Right ventricle myocardium inferior (tissue), 1 donor: ENCODE data around the gene NKD1. TPM values are rescaled to one million over a fixed set of nuclear protein-coding genes. Genes with fewer than 3 reads are reported as not detected.
"Not testable (repeated sequence)": the region's sequence is repeated elsewhere in the genome, so short reads cannot be mapped to it uniquely, and the experiment has no call there.

Source experiments
- ATAC-seq: fragments of 200-7000 bp; cut with Tn5 transposase; one replicate; pipeline ENCODE4 v1.9.1; 2020; ENCODE audit warnings: mild to moderate bottlenecking, moderate library complexity
- DNase-seq: peaks from one replicate; pipeline ENCODE4 v3.0.0; 2021; ENCODE audit errors: missing footprints
- intact Hi-C: fragments of 100-400 bp; cut with DNase I; formaldehyde crosslinking; loops from one replicate; pipeline ENCODE4 v1.11.0; 2022
- total RNA-seq: library from RNA; stranded (reverse); fragmentation: NEBNext Ultra II Directional; extraction: Animal tissue kit (Norgen Biotek cat#: 25700); gene quantifications from one replicate; pipeline ENCODE4 v1.2.1, GENCODE V29; 2021
- donor health status: DM: no; HTN: yes; CAD: no; lungs with severe emphysema.

The NKD1 gene
- total RNA-seq, 1 donor from 2014 or later, result 0.43 TPM

- no peak for ATAC-seq
- intact Hi-C loops, result no loop called here
- no peak for DNase-seq
Measured at GRCh38 chr16:50570354-50570753, 22.2 kb downstream of the NKD1 start.

DNA sequence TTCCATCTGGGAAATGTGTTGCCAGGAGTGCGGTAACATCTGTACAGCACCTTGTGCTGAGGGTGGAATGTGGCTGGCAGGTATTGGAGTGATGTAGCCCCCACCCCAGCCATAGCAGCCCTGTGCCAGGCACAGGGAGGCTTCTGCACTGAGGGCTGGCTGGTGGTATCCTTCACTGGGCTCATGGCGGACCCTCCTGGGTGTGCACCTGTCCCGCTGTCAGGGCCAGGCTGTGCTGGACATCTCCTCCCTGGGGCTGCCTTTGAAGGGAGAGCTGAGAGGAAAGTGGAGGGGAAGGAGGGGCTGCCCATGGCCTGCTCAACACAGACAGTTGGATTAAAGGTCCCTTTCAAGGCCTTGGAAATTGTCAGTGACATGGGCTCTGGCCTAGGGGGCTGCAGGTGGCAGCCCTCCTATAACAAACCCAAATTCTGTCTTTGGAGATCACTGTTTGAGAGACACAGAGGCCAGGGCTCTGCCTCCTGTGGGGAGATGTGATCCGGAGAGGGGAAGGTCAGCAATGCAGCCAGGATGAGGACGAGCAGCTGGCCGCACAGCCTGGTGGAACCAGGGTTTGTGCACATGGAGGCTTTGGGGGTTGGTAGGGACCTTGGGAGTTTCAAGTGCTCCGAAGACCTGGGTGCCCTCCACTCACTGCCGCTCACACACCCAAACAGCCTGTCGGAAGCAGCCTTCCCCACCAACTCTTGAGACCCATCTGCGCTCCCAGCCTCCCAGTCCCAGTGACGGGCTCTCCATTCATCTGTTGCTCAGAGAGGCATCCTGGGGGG lies 22.8 kb downstream of the NKD1 start:
- DNase-seq (no peak), ATAC-seq (no peak)
- intact Hi-C loops, result no loop called here

GRCh38 chr16:50571786-50572185 lies 23.6 kb downstream of the NKD1 start:
- ATAC-seq, result no peak
- intact Hi-C loops, result no loop called here
- no peak for DNase-seq

- intact Hi-C loops, result no loop called here
- DNase-seq (no peak), ATAC-seq (no peak)
Measured at GRCh38 chr16:50572700-50573099, 24.5 kb downstream of the NKD1 start.

- no peak for ATAC-seq
Measured at GRCh38 chr16:50573279-50573678, 25.1 kb downstream of the NKD1 start.

DNA sequence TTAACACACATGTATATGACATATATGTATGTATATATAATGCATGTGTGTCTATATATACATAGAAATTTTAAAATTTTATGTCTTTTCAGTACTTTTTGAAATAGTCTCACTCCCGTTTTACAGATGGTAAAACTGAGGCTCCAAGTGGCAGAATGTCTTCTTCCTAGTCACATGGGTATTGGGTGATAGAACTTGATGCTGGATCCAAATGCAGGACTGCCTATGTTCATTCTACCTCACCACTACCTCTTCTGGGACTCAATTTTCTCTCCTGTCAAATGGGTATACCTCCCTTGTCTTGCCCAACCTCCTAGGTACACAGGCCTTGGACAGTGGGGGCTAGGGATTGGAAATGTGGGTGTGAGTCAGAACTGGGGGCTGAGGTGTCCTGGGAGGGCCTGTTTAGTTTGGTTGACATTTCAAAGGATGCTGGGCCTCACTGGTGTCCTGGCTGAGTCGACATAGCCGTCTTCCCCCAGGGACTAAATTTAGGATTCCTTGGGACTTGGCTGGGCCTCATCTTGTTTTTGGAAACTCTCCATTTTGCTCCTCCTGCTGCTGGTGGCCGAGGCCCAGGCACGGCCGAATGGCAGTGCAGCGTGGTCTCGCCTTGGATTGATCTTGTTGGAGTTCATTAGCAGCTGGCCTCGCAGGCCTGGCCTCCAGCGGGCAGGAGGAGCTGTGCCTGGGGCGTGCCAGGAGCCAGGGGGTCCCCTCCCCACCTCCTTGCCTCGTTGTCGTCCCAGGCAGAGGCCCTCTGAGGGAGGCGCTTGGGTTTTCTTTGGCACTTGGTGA lies 25.9 kb downstream of the NKD1 start:
- intact Hi-C loops, result no loop called here
- DNase-seq (no peak), ATAC-seq (peak; percentile 52)

More at GRCh38 chr16:50573279-50573678, 25.1 kb downstream of the NKD1 start:
- intact Hi-C loops, result no loop called here
- no peak for DNase-seq

DNA sequence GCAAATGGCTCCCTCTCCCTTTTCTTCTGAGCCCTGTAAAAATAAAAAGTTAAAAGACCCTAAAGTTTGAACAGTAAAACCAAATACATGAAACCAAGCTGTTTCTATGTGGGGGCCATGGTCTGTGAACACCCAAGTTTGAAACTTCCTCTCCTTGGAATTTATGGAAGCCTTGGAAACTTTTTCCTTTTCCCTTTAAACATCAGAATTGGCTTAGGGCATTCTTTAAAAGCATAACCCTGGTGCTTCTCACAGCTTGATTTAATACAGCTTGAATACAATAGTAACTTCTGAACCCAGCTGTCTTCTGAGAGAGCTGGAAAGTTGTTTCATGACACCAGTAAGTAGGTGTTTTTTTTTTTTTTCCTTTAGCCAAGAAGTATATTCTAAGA lies 26.5 kb downstream of the NKD1 start:
- no peak for DNase-seq
- ATAC-seq, result no peak
- intact Hi-C loops, result no loop called here

GRCh38 chr16:50575743-50576142 lies 27.5 kb downstream of the NKD1 start:
- intact Hi-C loops, result no loop called here
- DNase-seq (no peak), ATAC-seq (no peak)

- DNase-seq, result no peak
- intact Hi-C loops, result no loop called here
- ATAC-seq, result no peak
Measured at GRCh38 chr16:50576403-50577113, 28.4 kb downstream of the NKD1 start.

DNA sequence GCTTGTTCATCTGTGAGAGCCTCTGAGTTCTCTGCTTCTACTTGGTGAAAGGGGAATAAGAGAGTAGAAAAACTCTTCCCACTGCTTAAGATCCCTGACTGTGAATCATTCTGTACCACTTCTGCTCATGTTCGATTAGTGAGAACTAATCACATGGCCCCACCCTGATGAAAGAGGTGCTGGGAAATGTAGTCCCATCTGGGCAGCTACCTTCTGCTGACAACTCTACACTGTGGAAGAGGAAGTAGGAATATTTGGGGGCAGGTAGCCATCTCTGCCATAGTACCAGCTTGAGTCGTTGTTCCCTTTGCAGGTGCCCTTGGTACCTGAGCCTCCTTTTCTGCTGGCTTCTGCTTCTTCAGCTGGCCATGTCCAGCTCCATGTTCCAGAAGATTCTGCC lies 29.9 kb downstream of the NKD1 start:
- ATAC-seq (no peak), DNase-seq (no peak)
- intact Hi-C loops, result no loop called here

- not testable (repeated sequence) for ATAC-seq, DNase-seq
Measured at GRCh38 chr16:50579373-50579772, 31.2 kb downstream of the NKD1 start.

DNA sequence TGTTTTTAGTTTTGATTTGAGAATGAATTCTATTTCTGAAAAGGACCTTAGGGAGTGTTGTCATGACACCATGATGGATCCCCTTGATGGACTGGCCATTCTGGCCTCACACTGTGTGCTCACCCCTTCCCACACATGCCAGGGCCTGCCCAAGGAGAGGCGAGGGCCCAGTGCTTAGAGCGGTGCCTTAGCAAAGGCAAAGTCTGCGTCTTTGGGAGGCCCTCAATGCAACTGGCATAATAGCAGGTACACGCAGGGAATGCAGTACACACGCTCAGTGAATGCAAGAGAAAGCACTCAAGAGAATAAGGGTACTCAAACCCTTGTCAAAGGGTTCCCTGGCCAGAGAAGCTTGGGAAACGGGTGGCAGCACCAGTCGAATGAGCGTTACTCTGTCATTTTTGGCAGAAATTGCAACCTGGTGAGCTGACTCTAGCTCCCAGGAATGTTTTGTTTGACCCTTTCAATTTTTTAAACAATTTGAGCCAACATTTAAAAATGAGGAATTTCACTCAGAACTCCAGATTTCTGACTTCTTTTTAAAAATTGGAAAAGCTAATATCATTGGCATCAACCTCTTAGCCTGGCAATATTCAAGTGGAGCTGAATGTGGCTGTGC lies 32.1 kb downstream of the NKD1 start:
- intact Hi-C loops, result no loop called here
- DNase-seq (no peak), ATAC-seq (no peak)

More at GRCh38 chr16:50579373-50579772, 31.2 kb downstream of the NKD1 start:
- intact Hi-C loops, result not testable (repeated sequence)

- intact Hi-C loops, result no loop called here
- no peak for DNase-seq
- no peak for ATAC-seq
Measured at GRCh38 chr16:50581845-50582244, 33.6 kb downstream of the NKD1 start.

DNA sequence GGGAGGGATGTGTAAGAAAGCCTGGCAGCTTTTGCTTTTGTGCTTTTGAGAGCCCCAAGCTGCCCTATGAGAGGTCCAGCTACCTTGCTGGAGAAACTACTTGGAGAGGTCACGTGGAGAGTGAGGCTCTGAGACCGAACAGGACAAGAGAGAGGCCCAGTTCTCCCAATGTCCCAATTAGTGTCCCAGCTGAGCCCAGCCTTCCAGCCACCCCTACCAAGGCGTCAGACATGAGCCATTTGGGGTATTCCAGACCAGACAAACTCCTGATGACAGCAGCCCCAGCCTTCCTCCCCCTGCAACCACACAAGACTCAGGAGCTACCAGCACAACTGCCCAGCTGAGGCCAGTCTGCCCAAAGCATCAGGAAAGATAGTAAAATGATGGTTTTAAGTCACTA lies 35.0 kb downstream of the NKD1 start:
- intact Hi-C loops, result no loop called here
- ATAC-seq, result no peak
- no peak for DNase-seq

DNA sequence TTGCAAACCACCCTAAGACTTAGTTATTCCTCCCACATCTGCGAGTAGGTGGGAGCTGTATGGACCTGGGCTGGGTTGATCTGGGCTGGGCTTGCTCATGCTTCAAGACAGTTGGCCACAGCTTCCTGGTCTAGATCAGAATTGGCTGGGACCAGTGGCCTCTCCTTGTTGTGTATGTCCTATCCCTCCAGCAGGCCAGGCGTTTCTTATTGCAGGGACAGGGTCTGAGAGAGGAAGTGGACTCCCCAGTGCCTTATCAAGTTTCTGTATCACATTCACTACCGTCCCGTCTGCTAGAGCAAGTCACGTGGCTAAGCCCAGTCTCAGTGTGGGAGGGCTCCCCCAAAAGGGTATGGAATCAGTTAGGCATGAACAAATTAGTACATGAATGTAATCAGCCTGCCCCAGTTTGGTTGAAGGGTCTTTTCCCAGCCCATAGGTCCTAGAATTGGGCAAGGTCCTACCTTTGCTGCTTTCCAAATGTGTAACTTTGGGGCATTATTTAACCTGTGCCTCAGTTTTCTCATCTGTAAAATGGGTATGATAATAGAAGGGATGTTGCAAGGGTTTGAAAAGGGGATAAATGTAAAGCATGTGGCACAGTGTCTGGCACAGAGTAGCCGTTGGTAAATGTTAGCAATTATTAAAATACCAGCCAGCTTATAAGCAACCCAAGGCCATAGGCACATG lies 36.0 kb downstream of the NKD1 start:
- ATAC-seq (no peak), DNase-seq (no peak)
- intact Hi-C loops, result no loop called here

- DNase-seq (peak; percentile 84), ATAC-seq (peak; percentile 90)
- intact Hi-C loops, result no loop called here
Measured at GRCh38 chr16:50585331-50585776, 37.2 kb downstream of the NKD1 start.

DNA sequence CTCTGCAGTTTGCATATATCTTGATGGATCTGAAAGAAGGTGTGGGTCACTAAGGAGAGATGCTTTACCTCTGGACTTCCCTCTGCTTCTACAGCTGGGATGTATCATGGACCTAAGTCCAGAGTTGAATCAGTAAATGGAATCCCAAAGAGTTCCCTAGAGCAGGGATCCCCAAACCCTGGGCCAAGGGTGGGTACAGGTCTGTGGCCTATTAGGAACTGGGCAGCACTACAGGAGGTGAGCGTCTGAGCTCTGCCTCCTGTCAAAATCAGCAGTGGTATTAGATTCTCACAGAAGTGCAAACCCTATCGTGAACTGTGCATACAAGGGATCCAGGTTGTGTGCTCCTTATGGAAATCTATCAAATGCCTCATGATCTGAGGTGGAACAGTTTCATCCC lies 39.3 kb downstream of the NKD1 start:
- no peak for DNase-seq

GRCh38 chr16:50588276-50588675 lies 40.1 kb downstream of the NKD1 start:
- intact Hi-C loops, result no loop called here
- DNase-seq, result no peak

More for the DNA sequence above, 39.3 kb downstream of the NKD1 start:
- intact Hi-C loops, result no loop called here
- ATAC-seq, result no peak

More at GRCh38 chr16:50588276-50588675, 40.1 kb downstream of the NKD1 start:
- ATAC-seq, result no peak
